GM06990 (cell line): ENCODE measurements around the gene KRT86.

ENCODE experiments used
- DNase-seq: peaks from one replicate; pipeline ENCODE4 v3.0.0-alpha.2; 2011; ENCODE audit not compliant: insufficient read length; ENCODE audit errors: extremely low read depth
- H3K27me3 ChIP-seq: replicated peaks from 2 replicates; pipeline ENCODE4 v1.6.0; 2011; ENCODE audit warnings: low read length; ENCODE audit not compliant: control insufficient read depth, insufficient read depth
- H3K36me3 ChIP-seq: 2 replicates; pipeline ENCODE4 v1.5.1; 2011; ENCODE audit warnings: low read length; ENCODE audit not compliant: control insufficient read depth, insufficient read depth
- H3K4me3 ChIP-seq: replicated peaks from 2 replicates; pipeline ENCODE4 v1.5.1; 2011; ENCODE audit warnings: low read depth, mild to moderate bottlenecking, control low read depth, low read length
- CTCF ChIP-seq: IDR thresholded peaks from 2 replicates; pipeline ENCODE4 v1.5.1; 2011; ENCODE audit warnings: low read length, control low read depth, mild to moderate bottlenecking, inconsistent platforms; ENCODE audit not compliant: insufficient read depth, poor library complexity, severe bottlenecking

KRT86 gene

GRCh38 chr12:52228931-52229330 is 45.5 kb upstream of the KRT86 start:
- Histone ChIP-seq H3K27me3 (no peaks in the 10 kb centered on the region; the same call in 1 of the 2 replicates), H3K4me3 (no peak overlapping the region), H3K36me3 (no peaks in the 10 kb centered on the region)
- no peak for TF ChIP-seq CTCF
- no peak for DNase-seq

GRCh38 chr12:52229836-52230343 is 44.6 kb upstream of the KRT86 start:
- H3K36me3 ChIP-seq, result no peaks in the 10 kb centered on the region
- no peak for TF ChIP-seq CTCF
- H3K4me3 ChIP-seq, result no peak overlapping the region
- no peaks in the 10 kb centered on the region; the same call in 1 of the 2 replicates for H3K27me3 ChIP-seq
- DNase-seq, result no peak

- no peak for TF ChIP-seq CTCF
- Histone ChIP-seq H3K4me3 (no peak overlapping the region), H3K36me3 (no peaks in the 10 kb centered on the region), H3K27me3 (no peaks in the 10 kb centered on the region; the same call in 1 of the 2 replicates)
- DNase-seq, result no peak
These were observed 43.8 kb upstream of the KRT86 start for GRCh38 chr12:52230364-52231281.

GRCh38 chr12:52231305-52232202 is 42.9 kb upstream of the KRT86 start:
- no peak for DNase-seq

More at GRCh38 chr12:52231305-52232202, 42.9 kb upstream of the KRT86 start:
- no peaks in the 10 kb centered on the region for H3K36me3 ChIP-seq
- H3K4me3 ChIP-seq, result no peak overlapping the region
- TF ChIP-seq CTCF, result no peak
- H3K27me3 ChIP-seq, result no peaks in the 10 kb centered on the region; the same call in 1 of the 2 replicates
